Cardiac fibroblast (primary cell): ENCODE data around the gene C2.

Experiments used
- DNase-seq, 2 donors: peaks; one replicate each; pipeline versions ENCODE4 v3.0.0 to v3.0.0-alpha.2; 2010; ENCODE audit warnings: low read depth in 2 of 2
- H3K4me3 ChIP-seq, 2 donors: replicated peaks in 1 of 2; 1 replicate in 1 of 2; 2 replicates in 1 of 2; pipeline ENCODE4 v1.5.1; 2011; ENCODE audit warnings: low read depth in 2 of 2, low read length in 2 of 2, mild to moderate bottlenecking in 2 of 2, moderate library complexity in 1 of 2
- TF ChIP-seq, protein P1 (sequence below): IDR thresholded peaks from one replicate; pipeline ENCODE4 v1.5.1; 2011; ENCODE audit warnings: low read depth, mild to moderate bottlenecking, low read length, inconsistent platforms

Gene C2

DNA sequence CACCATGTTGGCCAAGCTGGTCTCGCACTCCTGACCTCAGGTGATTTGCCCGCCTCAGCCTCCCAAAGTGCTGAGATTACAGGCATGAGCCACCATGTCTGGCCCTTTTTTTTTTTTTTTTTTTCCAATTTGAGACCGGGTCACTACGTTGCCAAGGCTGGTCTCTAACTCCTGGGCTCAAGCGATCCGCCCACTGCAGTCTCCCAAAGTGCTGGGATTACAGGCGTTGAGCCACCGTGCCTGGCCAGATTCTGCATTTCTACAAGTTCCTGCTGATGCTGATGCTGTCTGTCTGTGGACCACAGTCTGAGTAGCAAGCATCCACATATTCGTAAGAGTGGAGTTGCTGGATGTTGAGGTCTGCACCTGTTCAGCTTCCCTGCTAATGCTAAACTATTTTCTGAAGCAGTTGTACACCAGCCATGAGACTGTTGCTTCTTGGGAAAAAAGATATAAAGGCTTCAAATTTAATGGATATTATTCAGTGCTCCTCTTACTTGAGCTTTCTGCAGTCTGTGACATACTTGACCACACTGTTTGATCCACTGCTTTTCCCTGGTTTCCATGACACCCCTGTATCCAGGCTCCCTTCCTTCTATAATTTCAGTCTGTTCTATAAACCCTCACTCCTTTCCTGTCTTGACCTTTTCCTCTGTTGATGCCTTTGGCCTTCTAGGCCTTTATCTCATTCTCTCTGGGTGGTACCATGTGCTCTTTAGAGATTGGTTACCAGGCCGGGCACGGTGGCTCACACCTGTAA, 15.5 kb upstream of the C2 start:
- TF ChIP-seq, protein P1, sequence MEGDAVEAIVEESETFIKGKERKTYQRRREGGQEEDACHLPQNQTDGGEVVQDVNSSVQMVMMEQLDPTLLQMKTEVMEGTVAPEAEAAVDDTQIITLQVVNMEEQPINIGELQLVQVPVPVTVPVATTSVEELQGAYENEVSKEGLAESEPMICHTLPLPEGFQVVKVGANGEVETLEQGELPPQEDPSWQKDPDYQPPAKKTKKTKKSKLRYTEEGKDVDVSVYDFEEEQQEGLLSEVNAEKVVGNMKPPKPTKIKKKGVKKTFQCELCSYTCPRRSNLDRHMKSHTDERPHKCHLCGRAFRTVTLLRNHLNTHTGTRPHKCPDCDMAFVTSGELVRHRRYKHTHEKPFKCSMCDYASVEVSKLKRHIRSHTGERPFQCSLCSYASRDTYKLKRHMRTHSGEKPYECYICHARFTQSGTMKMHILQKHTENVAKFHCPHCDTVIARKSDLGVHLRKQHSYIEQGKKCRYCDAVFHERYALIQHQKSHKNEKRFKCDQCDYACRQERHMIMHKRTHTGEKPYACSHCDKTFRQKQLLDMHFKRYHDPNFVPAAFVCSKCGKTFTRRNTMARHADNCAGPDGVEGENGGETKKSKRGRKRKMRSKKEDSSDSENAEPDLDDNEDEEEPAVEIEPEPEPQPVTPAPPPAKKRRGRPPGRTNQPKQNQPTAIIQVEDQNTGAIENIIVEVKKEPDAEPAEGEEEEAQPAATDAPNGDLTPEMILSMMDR: no peak
- no peak for DNase-seq

DNA sequence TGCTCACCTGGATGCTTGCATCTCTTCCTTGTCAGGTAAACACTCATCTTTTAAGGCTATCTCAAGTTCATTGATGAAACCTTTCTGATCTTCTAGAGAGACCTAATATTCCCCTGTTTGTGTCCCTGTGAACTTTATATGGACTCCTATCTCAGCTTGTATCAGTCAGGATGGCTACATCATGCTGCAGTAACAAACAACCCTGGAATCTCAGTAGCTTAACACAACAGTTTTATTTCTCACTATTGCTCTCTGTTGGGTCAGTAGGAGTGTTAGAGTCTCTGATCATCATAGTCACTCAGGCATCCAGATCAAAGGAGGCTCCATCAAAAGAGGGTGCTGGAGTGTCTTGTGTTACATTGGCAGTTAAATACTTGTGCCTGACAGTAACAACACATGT, 12.2 kb upstream of the C2 start:
- TF ChIP-seq, protein P1: no peak
- no peak overlapping the region for H3K4me3 ChIP-seq
- no peak for DNase-seq

More for the DNA sequence above, 15.5 kb upstream of the C2 start:
- no peak overlapping the region for H3K4me3 ChIP-seq

DNA sequence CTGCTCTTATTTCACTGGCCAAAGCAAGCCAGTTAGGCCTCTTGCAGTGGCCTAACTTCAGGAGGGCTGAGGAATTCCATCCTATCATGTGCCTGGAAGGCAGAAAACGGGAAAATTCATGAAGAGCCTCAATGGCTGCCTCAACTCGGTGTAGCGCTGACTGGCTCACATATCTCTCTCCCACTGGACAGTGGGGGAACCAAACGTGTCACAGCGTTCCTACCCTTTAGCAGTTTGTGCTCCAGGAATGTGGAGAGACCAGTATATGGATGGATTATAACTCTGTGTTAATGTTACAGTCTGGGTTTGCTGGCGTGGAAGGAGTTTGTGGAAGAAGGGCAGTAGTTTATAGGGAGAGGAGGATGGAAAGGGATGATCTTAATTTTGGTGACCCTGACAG, 11.8 kb upstream of the C2 start:
- DNase-seq: no peak
- no peak overlapping the region for H3K4me3 ChIP-seq
- TF ChIP-seq, protein P1: no peak

GRCh38 chr6:31918069-31918720, 9.3 kb upstream of the C2 start:
- TF ChIP-seq, protein P1: no peak
- H3K4me3 ChIP-seq: no peak overlapping the region
- DNase-seq: peak in 1 of 2 donors; percentile 38

GRCh38 chr6:31919624-31920303, 7.8 kb upstream of the C2 start:
- TF ChIP-seq, protein P1: no peak
- H3K4me3 ChIP-seq: no peak overlapping the region
- no peak for DNase-seq

GRCh38 chr6:31920811-31921210, 6.7 kb upstream of the C2 start:
- TF ChIP-seq, protein P1: no peak
- no peak overlapping the region for H3K4me3 ChIP-seq
- peak; percentile 20 to 32 for DNase-seq
